HG03139 (cell line): ENCODE results near the gene BNIP5.

Experiments used
- ATAC-seq: cut with Tn5 transposase; IDR thresholded peaks from one replicate; pipeline ENCODE4 v1.9.1; 2021; ENCODE audit not compliant: unreplicated experiment

The BNIP5 gene

DNA sequence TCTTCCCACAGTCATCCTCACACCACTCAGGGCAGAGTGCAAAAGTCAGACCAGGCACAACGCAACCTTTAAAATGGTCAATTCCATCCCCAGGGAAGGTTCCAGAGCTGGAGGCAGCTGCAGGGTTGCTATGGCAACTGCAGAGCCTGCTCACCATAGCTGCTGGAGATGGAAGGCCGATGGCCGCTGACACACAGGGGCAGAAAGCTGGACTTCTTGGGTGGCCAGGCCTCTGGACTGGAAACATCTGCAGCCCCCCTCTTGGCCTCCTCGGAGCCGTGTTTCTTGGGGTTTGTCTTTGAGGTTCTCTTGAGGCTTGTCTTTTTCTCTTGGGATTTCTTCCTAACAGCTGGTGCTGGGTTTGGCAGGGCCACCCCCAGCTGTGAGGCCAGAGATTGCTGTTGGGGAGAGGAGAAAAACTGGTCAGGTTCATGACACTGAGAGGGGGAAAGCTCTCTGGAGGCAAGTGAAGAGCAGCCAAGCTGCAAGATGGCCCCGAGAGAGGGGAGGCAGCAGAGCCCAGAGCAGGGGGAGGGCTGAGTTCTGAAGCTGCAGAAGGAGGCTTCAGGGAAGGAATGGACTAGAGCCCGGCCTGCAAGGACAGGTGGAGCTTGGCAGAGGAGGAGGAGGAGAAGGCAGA, 10.2 kb downstream of the BNIP5 start:
- ATAC-seq: no peak

DNA sequence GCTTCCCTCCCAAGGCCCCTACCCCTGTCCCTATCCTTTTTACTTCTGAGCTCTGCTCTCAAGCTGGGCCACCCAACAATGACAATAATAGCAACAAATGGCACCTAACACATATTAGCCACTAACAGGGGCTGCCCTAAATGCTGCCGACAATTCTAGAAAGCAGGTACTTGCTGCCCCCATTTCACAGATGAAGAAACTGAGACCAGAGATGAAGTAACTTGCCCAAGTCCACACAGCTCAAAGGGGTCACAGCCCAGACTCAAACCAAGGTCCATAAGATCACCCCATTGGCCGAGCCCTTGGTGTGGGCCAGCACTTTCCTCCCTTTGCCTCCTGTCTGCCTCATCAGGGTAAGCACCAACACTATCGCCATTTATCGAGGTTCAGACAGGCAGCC, 12.0 kb downstream of the BNIP5 start:
- ATAC-seq: no peak

DNA sequence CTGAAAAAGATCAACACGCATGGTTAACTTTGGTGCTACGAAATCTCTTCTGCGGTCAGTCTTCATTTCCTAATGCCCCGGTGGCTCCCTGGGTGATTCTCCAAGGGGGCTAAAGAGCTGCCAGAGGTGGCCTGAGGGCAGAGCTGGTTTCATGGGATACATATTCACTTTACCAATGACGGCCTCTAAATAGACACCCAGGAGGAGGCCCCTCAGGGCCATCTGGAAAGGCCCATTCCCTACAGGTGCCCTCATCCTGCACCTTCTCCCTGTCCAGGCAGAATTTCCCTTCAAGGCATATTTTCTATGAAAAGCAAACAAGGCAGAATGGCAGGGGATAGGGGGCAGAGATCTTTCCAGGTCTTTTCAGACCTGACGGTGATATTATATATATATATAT, 12.5 kb downstream of the BNIP5 start:
- ATAC-seq: no peak

DNA sequence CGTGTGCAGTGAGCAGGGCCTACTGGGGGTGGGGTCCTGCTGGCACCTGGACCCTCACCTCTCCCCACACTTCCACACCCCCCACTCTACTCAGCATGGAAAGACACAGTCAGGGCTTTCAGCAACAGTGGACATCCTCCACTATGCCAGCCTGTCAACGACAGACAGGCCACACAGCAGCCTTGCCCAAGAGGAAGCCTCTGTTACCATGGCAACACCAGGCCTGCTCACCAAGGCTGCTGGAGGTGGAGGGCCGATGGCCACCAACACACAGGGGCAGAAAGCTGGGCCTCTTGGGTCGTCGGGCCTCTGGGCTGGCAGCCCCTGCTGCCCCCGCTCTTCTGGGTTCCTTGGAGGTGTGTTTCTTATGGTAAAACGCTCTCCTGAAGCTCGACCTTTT, 13.6 kb downstream of the BNIP5 start:
- no peak for ATAC-seq

- ATAC-seq: no peak
These were observed 14.1 kb downstream of the BNIP5 start for GRCh38 chr6:36322591-36322990.

DNA sequence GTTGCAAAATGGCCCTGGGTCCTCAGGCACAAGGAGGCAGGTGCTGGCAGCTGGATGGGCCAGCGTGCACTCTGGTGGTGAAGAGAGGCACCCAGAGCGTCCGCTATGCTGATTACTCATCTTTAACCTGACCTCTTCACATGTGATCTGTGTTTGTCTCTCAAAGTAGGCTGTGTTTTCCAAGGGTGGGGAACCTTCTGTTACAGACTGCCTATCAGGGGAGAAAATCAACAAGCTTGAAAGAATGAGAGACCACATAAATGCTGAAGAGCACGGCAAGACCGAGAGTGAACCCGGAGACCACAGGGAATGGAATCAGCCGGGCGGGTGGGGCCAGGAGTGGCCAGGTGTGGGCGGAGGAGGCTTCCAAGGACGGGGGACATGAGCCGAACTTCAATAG, 16.2 kb downstream of the BNIP5 start:
- no peak for ATAC-seq

DNA sequence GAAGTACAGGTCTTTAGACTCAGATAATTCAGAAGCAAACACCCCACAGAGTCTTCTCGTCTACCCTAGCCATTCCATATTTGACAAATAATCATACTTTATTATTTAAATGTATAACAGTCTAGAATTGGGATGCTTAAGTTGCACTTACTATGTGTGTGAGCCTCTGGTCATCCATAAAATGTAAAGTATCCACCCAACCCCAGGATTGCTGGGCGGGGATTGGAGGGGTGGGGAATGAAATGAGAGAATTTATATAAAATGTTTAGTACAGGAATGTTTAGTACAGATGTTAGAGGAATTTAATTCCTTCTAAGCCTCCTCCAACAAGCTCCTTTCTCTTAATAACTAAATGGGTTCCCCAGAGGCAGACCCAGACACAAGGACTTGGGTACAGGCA, 16.9 kb downstream of the BNIP5 start:
- ATAC-seq: no peak

- ATAC-seq: no peak
These were observed 17.3 kb downstream of the BNIP5 start for GRCh38 chr6:36319436-36319762.

DNA sequence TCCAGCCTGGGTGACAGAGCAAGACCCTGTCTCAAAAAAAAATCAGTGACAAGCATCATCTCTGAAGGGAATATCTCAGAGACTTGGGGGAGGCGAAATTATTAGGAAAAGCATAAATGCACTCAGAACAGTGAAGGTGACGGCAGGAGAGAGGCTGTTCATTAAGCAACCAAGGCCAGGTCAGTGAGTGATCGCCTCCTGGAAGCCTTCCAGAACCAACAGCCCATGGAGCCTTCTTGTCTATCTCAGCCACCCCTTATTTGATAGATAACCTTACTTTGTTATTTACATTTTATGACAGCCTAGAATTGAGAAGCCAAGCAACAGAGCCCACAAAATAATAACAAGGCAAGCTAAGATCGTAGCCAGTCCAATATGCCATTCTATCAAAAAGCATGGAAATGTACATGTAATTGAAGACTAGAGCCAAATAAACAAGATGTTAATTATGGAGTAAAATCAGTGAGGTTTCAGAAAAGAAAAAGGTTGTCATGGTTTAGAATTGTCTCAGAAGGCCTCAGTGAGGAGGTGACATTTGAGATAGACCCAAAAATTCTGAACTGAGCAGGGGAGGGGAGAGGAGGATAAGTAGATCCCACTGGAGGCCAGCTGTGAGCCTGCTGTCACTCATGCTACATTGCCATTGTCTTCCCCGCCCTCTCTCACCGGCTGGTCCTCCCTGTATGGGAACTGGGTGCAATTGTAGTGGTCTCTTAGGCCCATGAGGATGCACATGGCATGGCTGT, 17.8 kb downstream of the BNIP5 start:
- ATAC-seq: no peak

- ATAC-seq: no peak
These were observed 19.1 kb downstream of the BNIP5 start for GRCh38 chr6:36317623-36318022.

DNA sequence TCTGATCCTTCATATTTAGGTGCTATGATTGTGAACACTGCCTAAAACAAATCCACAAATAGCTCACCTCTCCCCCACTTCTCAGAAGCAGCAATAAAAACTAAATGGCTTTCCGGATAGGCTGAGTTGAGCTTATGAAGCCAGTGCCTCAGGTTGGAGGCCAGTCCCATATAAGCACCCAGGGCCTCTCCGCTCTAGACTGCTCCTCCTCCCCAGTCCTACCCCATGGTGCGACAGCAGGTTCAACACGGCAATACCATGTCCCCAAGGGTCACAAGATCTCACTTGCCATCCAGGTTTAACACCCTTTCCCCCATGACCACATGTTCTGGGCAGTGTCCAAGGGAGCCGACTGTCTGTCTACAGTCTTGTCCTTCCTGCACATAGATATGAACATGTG, 20.8 kb downstream of the BNIP5 start:
- no peak for ATAC-seq

- ATAC-seq: no peak
These were observed 22.3 kb downstream of the BNIP5 start for GRCh38 chr6:36314221-36315014.

DNA sequence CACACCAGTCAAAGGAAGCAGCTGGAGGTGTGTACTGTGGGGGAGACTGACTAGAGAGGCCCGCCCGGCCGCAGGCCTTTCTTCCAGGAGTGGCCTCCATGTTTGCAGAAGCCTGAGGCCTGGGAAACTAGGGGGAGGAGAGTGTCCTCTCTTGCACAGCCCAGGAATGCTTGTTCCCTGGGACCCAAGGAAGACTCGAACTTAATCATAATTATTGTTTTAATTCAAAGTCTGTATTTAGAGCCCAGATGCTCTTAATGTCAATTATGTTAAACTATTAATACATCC, 23.1 kb downstream of the BNIP5 start:
- ATAC-seq: no peak

DNA sequence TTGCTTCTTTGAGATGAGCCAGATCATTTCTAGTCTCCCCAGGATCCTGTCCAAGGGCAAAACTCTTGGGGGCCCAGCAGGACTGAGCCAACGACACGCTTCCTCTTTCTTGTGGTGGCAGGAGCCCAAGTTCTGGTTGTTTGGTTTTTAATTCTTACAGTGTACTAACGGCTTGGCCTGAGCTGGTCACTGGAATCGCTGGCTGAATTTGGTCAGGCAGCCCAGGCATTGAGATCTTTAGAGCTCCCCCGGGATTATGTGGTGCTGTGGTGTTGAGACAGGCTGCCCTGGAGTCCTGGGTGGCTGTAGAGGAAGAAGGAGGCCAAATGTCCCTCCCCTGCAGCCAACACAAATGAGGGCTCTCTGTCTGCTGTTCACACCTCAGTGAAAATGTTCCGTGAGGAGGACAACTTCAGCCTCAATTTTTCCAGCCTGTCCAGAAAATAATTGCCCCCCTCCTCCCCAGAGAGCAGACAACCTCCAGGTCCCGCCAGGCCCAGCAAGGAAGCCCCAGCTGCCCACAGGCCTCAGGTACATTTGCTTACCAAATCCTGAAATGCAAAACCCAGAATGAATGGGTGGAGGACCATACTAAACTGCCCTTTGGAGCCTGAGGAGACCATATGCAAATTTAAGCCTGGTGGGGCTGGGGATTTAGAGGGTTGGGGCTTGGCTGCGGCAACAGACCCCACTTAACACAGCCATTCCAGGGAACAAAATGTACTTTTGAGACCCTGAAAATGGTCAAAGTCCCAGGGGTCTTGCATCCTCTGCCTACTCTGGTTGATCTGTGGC, 23.6 kb downstream of the BNIP5 start:
- no peak for ATAC-seq

DNA sequence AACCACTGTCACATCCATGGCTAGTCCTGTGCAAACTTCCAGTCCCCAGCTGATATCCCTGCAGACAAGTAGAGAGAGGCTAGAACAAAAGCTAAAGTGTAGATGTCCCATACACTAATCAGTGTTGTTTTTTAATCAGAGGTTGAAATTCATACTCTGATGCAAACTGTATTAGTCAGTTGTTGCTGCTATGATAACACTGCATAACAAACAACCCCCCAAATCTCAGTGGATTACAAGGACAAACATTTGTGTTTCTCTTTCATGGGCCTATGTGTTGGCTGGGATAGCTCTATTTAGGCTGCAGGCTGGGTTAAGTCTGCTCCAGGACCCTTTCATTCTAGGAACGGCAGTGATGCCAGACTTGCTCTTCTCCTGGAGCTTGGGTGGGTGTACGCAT, 26.8 kb downstream of the BNIP5 start:
- no peak for ATAC-seq

- ATAC-seq: no peak
These were observed 27.5 kb downstream of the BNIP5 start for GRCh38 chr6:36309203-36309602.

GRCh38 chr6:36308514-36308913, 28.2 kb downstream of the BNIP5 start:
- ATAC-seq: no peak

DNA sequence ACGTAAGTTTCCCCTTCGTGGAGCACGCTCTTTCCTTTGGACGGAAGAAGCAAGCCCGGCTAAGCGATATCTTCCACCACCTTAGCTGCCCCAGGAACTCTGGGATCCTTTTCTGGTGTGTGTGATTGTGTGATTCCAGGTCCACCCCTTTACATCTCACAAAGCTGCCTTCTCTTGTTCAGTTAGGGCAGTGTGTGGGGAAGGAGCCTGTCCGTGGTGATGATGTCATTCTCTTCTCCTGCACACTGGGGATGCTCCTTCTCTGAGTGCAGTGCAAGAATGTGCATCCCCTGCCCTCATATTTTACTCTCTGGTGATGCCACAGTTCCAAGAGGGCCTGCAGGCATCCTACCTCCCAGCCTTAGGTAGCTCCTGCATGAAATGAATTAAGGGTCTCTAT, 30.3 kb downstream of the BNIP5 start:
- no peak for ATAC-seq

- ATAC-seq: no peak
These were observed 30.8 kb downstream of the BNIP5 start for GRCh38 chr6:36305885-36306284.

DNA sequence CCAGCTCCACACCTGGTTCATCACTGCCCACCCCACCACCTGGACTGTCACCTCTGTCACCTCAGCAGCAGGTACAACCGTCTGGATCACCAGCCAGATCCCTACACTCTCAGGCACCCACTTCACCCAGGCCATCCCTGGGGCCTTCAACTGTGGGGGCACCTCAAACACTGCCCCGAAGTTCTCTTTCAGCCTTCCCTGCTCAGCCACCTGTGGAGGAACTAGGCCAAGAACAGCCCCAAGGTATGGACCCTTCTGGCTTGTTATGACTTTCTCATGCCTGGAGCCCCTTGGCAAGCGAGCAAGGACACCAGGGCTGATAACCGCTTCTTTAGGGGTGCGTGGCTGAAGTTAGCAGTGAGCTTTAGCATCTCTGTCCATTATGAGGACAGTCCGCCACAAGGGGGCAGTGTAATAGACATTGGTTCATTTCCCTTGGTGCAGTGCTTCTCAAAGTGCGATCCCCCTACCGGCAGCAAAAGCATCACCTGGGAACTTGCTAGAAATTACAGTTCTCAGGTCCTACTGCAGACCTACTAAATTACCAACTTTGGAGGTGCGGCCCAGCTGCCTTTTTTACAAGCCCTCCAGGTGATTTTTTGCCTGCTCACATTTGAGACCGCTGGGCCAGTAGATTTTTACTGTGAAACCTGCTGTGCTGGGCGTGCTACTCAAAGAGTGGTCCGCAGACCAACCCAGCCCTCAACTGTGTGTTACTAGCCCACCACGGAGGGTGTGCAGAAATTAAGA, 34.3 kb downstream of the BNIP5 start:
- ATAC-seq: peak; percentile 63

DNA sequence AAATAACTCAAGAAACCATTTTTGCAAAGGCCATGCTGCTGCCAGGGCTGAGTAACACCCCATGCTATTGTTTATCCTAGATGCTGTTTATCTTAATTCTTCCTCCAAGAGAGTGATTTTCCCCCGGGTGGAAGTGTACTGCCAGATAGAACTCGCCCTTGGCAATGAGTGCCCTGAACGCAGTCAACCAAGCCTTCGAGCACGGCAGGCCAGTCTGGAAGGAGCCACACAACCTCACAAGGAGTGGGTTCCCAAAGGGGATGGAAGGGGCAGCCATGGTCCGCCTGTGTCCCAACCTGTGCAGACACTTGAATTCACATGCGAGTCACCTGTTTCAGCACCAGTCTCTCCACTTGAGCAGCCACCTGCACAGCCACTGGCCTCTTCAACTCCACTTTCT, 34.9 kb downstream of the BNIP5 start:
- no peak for ATAC-seq
